CD4-positive, alpha-beta memory T cell (primary cell): ENCODE results near the gene ZNF302. TPM values are rescaled to one million over a fixed set of nuclear protein-coding genes. Genes with fewer than 3 reads are reported as not detected.
"Not testable (repeated sequence)": the region's sequence is repeated elsewhere in the genome, so short reads cannot be mapped to it uniquely, and the experiment has no call there.

Experiments
- CTCF ChIA-PET: fragments of 350-600 bp; sonication (Branson Sonifier 250); formaldehyde crosslinking; loops from one replicate; lab custom pipeline; 2021; ENCODE audit warnings: inconsistent platforms; ENCODE audit not compliant: partially characterized antibody; lab: Charles Lee
- POLR2A ChIA-PET: fragments of 350-600 bp; sonication (Branson Sonifier 250); formaldehyde crosslinking; loops from one replicate; lab custom pipeline; 2021; ENCODE audit not compliant: partially characterized antibody; lab: Charles Lee
- DNase-seq, 5 donors: peaks; one replicate each; pipeline versions ENCODE4 v3.0.0 to v3.0.0-alpha.2; 2020 to 2022; ENCODE audit warnings: mixed read lengths in 1 of 5
- H3K27ac ChIP-seq: one replicate; pipeline ENCODE4 v1.7.0; 2013; ENCODE audit warnings: low read depth, low read length
- H3K27me3 ChIP-seq: 2 replicates; pipeline ENCODE4 v1.7.0; 2013; ENCODE audit warnings: mild to moderate bottlenecking, low read length, moderate library complexity; ENCODE audit not compliant: insufficient read depth
- H3K36me3 ChIP-seq: 2 replicates; pipeline ENCODE4 v1.7.0; 2013; ENCODE audit warnings: mild to moderate bottlenecking, low read length, moderate library complexity; ENCODE audit not compliant: insufficient read depth
- H3K4me1 ChIP-seq: 2 replicates; pipeline ENCODE4 v1.7.0; 2013; ENCODE audit warnings: mild to moderate bottlenecking, low read length, moderate library complexity; ENCODE audit not compliant: insufficient read depth
- H3K4me3 ChIP-seq, 2 donors: one replicate each; pipeline ENCODE4 v1.7.0; 2013; ENCODE audit warnings: low read length in 2 of 2, mild to moderate bottlenecking in 1 of 2
- H3K9me3 ChIP-seq, 2 donors: one replicate each; pipeline ENCODE4 v1.7.0; 2013; ENCODE audit warnings: low read length in 2 of 2, control low read depth in 1 of 2; ENCODE audit not compliant: control insufficient read depth in 1 of 2
- H3K27ac Mint-ChIP-seq, 7 donors: one replicate each; pipeline ENCODE4 v1.8.0; 2020 to 2021; ENCODE audit warnings: mixed read lengths in 7 of 7, mild to moderate bottlenecking in 6 of 7, inconsistent platforms in 3 of 7, moderate library complexity in 3 of 7
- H3K27me3 Mint-ChIP-seq, 2 donors: one replicate each; pipeline ENCODE4 v1.8.0; 2020 to 2021; ENCODE audit warnings: mixed read lengths in 2 of 2
- H3K36me3 Mint-ChIP-seq, 2 donors: one replicate each; pipeline ENCODE4 v1.8.0; 2020 to 2021; ENCODE audit warnings: mixed read lengths in 2 of 2, inconsistent platforms in 1 of 2, mild to moderate bottlenecking in 1 of 2
- H3K4me1 Mint-ChIP-seq, 4 donors: one replicate each; pipeline ENCODE4 v1.8.0; 2020 to 2021; ENCODE audit warnings: mixed read lengths in 4 of 4, mild to moderate bottlenecking in 1 of 4
- H3K4me3 Mint-ChIP-seq, 8 donors: one replicate each; pipeline ENCODE4 v1.8.0; 2020 to 2021; ENCODE audit warnings: mixed read lengths in 8 of 8, mild to moderate bottlenecking in 7 of 8, moderate library complexity in 6 of 8, inconsistent platforms in 3 of 8
- H3K9me3 Mint-ChIP-seq, 8 donors: one replicate each; pipeline ENCODE4 v1.8.0; 2020 to 2021; ENCODE audit warnings: mixed read lengths in 8 of 8, mild to moderate bottlenecking in 5 of 8, inconsistent platforms in 3 of 8, moderate library complexity in 1 of 8
- intact Hi-C: fragments of 100-400 bp; cut with micrococcal nuclease; formaldehyde crosslinking; loops from one replicate; pipeline ENCODE4 v1.15.1; 2023
- polyA plus RNA-seq, 2 donors: library from polyadenylated mRNA; unstranded; fragments of 300-500 nt; fragmentation: Illumina TruSeq; gene quantifications; one replicate each; pipeline ENCODE4 v1.2.3, GENCODE V29; 2021
- total RNA-seq, 2 experiments: library from RNA; stranded (reverse); gene quantifications; one replicate each; pipeline ENCODE4 v1.2.3, GENCODE V29; 2021

ZNF302 gene
- total and polyA plus RNA-seq, 4 experiments from 2014 or later, result 18.2 to 53.3 (median 35.1) TPM

DNA sequence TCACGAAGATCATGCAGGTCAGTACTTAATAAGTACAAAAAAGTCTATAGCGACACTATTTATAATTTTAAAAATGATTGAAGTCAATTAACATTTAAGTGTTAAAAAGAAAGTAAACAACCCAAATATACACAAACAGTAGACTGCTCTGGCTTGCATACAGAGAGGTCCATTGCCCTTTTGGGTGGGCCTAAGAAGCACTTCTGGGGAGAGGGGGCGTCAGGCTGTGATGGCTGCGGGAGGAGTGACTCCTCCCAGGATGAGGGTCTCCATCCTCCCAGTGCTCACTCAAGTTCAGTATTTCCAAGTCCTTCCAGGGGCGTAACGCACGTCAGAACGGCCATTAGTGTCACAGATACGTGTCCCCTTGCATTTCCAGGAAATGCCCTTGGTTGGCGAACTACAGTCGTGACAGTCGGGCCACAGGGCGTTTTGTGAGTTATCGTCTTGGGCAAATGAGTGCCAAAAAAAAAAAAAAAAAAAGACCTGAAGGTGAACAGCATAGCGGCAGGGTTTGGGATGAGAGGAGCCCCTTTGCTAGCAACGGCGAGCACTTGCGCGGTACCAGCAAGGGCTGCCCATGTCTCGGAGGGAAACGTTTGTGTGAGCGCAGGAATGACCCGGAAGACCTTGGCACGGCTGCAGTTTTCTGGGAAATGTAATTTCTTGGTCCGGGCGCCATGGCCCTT is 637 bp upstream of the ZNF302 start, which contains the start of gene SCGB2B2:
TSS of gene SCGB2B2 (minus strand) at position 463 of the 689 bp plus-strand sequence. CDS start 82,596 bp downstream, outside the sequence.
- Mint-ChIP-seq H3K4me1 (peaks cover 18 to 41% (median 23%) of the 10 kb centered on the region in 4 donors), H3K27me3 (peaks cover 1 to 6% of the 10 kb centered on the region in 2 donors), H3K27ac (peak within 1 kb of the TSS; percentile 97 to 100 (median 99)), H3K36me3 (peaks cover 36 to 53% of the 10 kb centered on the region in 2 donors), H3K9me3 (peaks cover 3 to 30% (median 23%) of the 10 kb centered on the region in 8 donors), H3K4me3 (peak within 1 kb of the TSS; percentile 95 to 100 (median 99))
- Histone ChIP-seq H3K4me3 (peak within 1 kb of the TSS; percentile 73 to 94), H3K4me1 (peaks cover 21% of the 10 kb centered on the region), H3K36me3 (peaks cover 4% of the 10 kb centered on the region), H3K9me3 (peaks cover 0 to under 1% of the 10 kb centered on the region in 2 donors), H3K27me3 (no peaks in the 10 kb centered on the region), H3K27ac (peak within 1 kb of the TSS; percentile 89)
- peak in 1 of 5 donors; percentile 85 for DNase-seq
- POLR2A ChIA-PET, result interaction anchor here (0.6 to 3.3 kb wide), 18 partner anchors 10 to 337 kb away, joined by 3 to 26 read pairs (median 4); partner anchors contain the start of genes UBA2, ZNF181 and ZNF792
- CTCF ChIA-PET, result interaction anchor here (1.5 to 1.7 kb wide), 4 partner anchors 14 to 57 kb away, joined by 4 to 9 read pairs (median 7); partner anchors contain the start of gene ZNF181
- intact Hi-C loops, result loop anchor here (1.0 to 5.0 kb wide), 5 partner anchors 14 to 1070 kb away; partner anchors contain the start of genes LIN37, LSM14A, PSENEN and U2AF1L4

DNA sequence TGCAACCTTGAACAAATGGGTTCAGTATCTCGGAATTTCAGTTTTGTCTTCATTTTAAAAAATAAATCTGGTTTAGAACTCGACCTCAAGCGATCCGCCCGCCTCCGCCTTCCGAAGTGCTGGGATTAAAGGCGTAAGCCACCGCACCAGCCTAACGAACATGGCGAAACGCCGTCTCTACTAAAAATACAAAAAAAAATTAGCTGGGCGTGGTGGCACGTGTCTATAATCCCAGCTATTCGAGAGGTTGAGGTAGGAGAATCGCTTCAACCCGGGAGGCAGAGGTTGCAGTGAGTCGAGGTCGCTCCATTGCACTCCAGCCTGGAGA is 571 bp downstream of the ZNF302 start:
- Histone ChIP-seq H3K36me3 (peaks cover 11% of the 10 kb centered on the region), H3K9me3 (peaks cover 0 to 3% of the 10 kb centered on the region in 2 donors), H3K4me1 (peaks cover 21% of the 10 kb centered on the region), H3K27ac (peak overlapping the region; percentile 89), H3K4me3 (peak overlapping the region; percentile 40 to 94), H3K27me3 (no peaks in the 10 kb centered on the region)
- H3K27me3 Mint-ChIP-seq, result peaks cover 0 to 6% of the 10 kb centered on the region in 2 donors
- no peak for DNase-seq
- intact Hi-C loops, result loop anchor here (5.0 kb wide), 2 partner anchors 506 to 1069 kb away; partner anchors contain the start of genes LIN37, LSM14A, PSENEN and U2AF1L4
- peak overlapping the region; percentile 84 to 99 (median 99) for H3K27ac Mint-ChIP-seq
- ChIA-PET POLR2A (interaction anchor here (0.8 to 3.3 kb wide), 14 partner anchors 9 to 336 kb away, joined by 3 to 26 read pairs (median 6); partner anchors contain the start of genes UBA2, ZNF181 and ZNF792), CTCF (interaction anchor here (1.5 to 1.7 kb wide), 4 partner anchors 16 to 55 kb away, joined by 4 to 9 read pairs (median 7); partner anchors contain the start of gene ZNF181)
- peaks cover 18 to 41% (median 23%) of the 10 kb centered on the region in 4 donors for H3K4me1 Mint-ChIP-seq
- H3K4me3 Mint-ChIP-seq, result peak overlapping the region; percentile 95 to 100 (median 99)
- H3K36me3 Mint-ChIP-seq, result peaks cover 48 to 65% of the 10 kb centered on the region in 2 donors
- H3K9me3 Mint-ChIP-seq, result peaks cover 6 to 42% (median 34%) of the 10 kb centered on the region in 8 donors

DNA sequence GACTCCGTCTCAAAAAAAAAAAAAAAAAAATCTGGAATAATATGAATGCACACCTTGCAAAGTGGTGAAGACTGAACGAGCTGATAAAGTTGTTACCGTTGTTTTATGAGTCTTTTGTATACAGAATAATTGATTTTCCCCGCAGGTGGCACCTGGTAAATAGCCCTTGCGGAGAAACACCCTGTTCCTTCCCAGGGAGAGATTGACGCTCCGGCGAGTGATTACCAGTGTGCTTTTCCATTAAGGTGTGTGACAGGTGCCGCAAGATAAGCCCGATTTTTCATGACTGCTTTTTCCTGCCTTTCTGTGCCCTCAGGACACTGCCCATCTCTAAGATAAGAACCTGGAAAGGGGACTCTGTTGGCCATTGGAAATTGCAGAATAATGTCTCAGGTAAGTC is 943 bp downstream of the ZNF302 start:
- no peak for DNase-seq
- peaks cover 7 to 44% (median 37%) of the 10 kb centered on the region in 8 donors for H3K9me3 Mint-ChIP-seq
- ChIA-PET POLR2A (interaction anchor here (1.4 to 3.3 kb wide), 8 partner anchors 11 to 336 kb away, joined by 3 to 26 read pairs (median 10); partner anchors contain the start of gene ZNF181), CTCF (interaction anchor here (1.5 to 1.7 kb wide), 3 partner anchors 16 to 55 kb away, joined by 6 to 9 read pairs (median 8); partner anchors contain the start of gene ZNF181)
- Histone ChIP-seq H3K9me3 (peaks cover 0 to 3% of the 10 kb centered on the region in 2 donors), H3K27me3 (no peaks in the 10 kb centered on the region), H3K36me3 (peaks cover 14% of the 10 kb centered on the region), H3K27ac (peak overlapping the region; percentile 89), H3K4me1 (peaks cover 21% of the 10 kb centered on the region), H3K4me3 (peak overlapping the region in 1 of 2 donors; percentile 94)
- intact Hi-C loops, result loop anchor here (5.0 kb wide), 2 partner anchors 506 to 1069 kb away; partner anchors contain the start of genes LIN37, LSM14A, PSENEN and U2AF1L4
- H3K27ac Mint-ChIP-seq, result peak overlapping the region in 5 of 7 donors; percentile 46 to 99 (median 97)
- H3K4me1 Mint-ChIP-seq, result peaks cover 18 to 41% (median 23%) of the 10 kb centered on the region in 4 donors
- peak overlapping the region; percentile 95 to 100 (median 99) for H3K4me3 Mint-ChIP-seq
- H3K27me3 Mint-ChIP-seq, result peaks cover 0 to 5% of the 10 kb centered on the region in 2 donors
- H3K36me3 Mint-ChIP-seq, result peaks cover 52 to 68% of the 10 kb centered on the region in 2 donors

DNA sequence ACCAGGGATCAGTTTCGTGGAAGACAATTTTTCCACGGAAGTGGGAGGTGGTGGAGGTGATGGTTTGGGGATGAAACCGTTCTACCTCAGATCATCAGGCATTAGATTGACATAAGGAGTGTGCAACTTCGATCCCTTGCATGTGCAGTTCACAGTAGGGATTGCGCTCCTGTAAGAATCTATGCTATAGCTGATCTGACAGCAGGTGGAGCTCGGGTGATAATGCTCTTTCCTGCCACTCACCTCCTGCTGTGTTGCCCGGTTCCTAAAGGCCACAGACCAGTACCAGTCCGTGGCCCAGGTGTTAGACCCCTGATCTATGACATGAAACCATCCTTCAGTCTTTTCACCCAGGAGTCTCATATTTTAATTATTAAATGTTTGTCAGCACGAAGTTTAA is 4.0 kb downstream of the ZNF302 start:
- Mint-ChIP-seq H3K27me3 (peaks cover 0 to 5% of the 10 kb centered on the region in 2 donors), H3K4me3 (no peak overlapping the region), H3K27ac (no peak overlapping the region), H3K4me1 (peaks cover 14 to 36% (median 20%) of the 10 kb centered on the region in 4 donors), H3K9me3 (peaks cover 7 to 66% (median 63%) of the 10 kb centered on the region in 8 donors), H3K36me3 (peaks cover 58 to 80% of the 10 kb centered on the region in 2 donors)
- intact Hi-C loops, result no loop called here
- Histone ChIP-seq H3K27me3 (no peaks in the 10 kb centered on the region), H3K27ac (no peak overlapping the region), H3K9me3 (peaks cover 0 to 19% of the 10 kb centered on the region in 2 donors), H3K4me1 (peaks cover 18% of the 10 kb centered on the region), H3K36me3 (peaks cover 17% of the 10 kb centered on the region), H3K4me3 (no peak overlapping the region)
- CTCF ChIA-PET, result no interaction called here
- POLR2A ChIA-PET, result no interaction called here
- no peak for DNase-seq

DNA sequence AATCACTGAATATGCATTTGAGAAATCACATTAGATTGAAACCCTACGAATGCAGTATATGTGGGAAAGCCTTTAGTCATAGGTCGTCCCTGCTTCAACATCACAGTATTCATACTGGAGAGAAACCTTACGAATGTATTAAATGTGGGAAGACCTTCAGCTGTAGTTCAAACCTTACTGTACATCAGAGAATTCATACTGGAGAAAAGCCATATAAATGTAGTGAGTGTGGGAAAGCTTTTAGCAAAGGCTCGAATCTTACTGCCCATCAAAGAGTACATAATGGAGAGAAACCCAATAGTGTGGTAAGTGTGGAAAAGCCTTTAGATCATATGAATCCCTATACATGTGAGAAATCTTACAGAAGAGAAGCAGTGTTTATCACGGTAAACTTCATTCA is 7.8 kb downstream of the ZNF302 start:
- Mint-ChIP-seq H3K36me3 (peaks cover 44 to 54% of the 10 kb centered on the region in 2 donors), H3K9me3 (peaks cover 11 to 89% (median 84%) of the 10 kb centered on the region in 8 donors)
- Histone ChIP-seq H3K9me3 (peaks cover 0 to 41% of the 10 kb centered on the region in 2 donors), H3K36me3 (peaks cover 17% of the 10 kb centered on the region)
- H3K27ac ChIP-seq, H3K4me1 Mint-ChIP-seq, H3K4me3 Mint-ChIP-seq, H3K4me3 ChIP-seq, POLR2A ChIA-PET, intact Hi-C loops, H3K4me1 ChIP-seq, H3K27me3 Mint-ChIP-seq, DNase-seq, CTCF ChIA-PET, H3K27ac Mint-ChIP-seq, H3K27me3 ChIP-seq: not testable (repeated sequence)

DNA sequence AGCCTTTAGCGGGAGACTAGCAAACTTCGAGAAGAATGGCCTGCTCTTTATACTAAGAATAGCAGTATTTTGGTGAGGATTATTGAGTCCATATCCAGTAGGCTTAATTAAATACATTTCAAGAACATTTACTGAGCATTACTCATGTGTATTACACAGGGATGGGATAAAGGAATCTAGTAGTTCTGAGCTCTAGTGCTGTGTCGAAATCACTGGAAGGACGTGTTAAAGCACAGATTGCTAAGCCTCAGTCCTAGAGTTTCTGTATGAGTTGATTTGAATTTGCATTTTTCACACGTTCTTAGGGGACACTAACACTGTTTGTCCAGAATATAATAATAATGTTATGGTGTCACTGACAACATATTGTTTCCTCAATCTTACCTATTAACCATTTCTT is 9.0 kb downstream of the ZNF302 start:
- H3K4me3 Mint-ChIP-seq, result no peak overlapping the region
- POLR2A ChIA-PET, result interaction anchor here (1.0 to 1.9 kb wide), 3 partner anchors 9 to 87 kb away, joined by 3 to 7 read pairs (median 3); partner anchors contain the start of genes SCGB2B2 and ZNF302
- peaks cover 0 to 1% (median 0%) of the 10 kb centered on the region in 4 donors for H3K4me1 Mint-ChIP-seq
- no peak overlapping the region for H3K27ac Mint-ChIP-seq
- DNase-seq, result no peak
- Histone ChIP-seq H3K27ac (no peak overlapping the region), H3K4me1 (no peaks in the 10 kb centered on the region), H3K36me3 (peaks cover 15% of the 10 kb centered on the region), H3K27me3 (no peaks in the 10 kb centered on the region), H3K4me3 (no peak overlapping the region), H3K9me3 (peaks cover 0 to 41% of the 10 kb centered on the region in 2 donors)
- H3K36me3 Mint-ChIP-seq, result peaks cover 33 to 45% of the 10 kb centered on the region in 2 donors
- peaks cover 11 to 90% (median 80%) of the 10 kb centered on the region in 8 donors for H3K9me3 Mint-ChIP-seq
- CTCF ChIA-PET, result interaction anchor here (0.8 kb wide), 1 partner anchor 47 kb away, joined by 3 read pairs; no protein-coding TSS in a partner anchor
- intact Hi-C loops, result no loop called here
- H3K27me3 Mint-ChIP-seq, result peaks cover 0 to 2% of the 10 kb centered on the region in 2 donors
